Measurements from ENCODE around the gene CACNA2D3.

GRCh38 chr3:54134155-54134554 lies 11.8 kb downstream of the CACNA2D3 start:
- TF ChIP-seq CTCF (IDR thresholded peaks at IDR 0.05; ENCODE audit: insufficient read depth, low read depth, low read length) (no peak), EZH2 (IDR thresholded peaks at IDR 0.05; ENCODE audit: insufficient read depth, low read length) (no peak)
